Stimulated activated CD8-positive, alpha-beta memory T cell treated with anti-CD3 and anti-CD28 coated beads, Interleukin-15, amount 100 ng/mL, for 48 hours (primary cell): ENCODE data around the gene ABHD15.

Experiments
- DNase-seq, 2 donors: peaks; one replicate each; pipeline ENCODE4 v3.0.0-alpha.2; 2020; ENCODE audit warnings: low read depth in 2 of 2

Gene ABHD15

GRCh38 chr17:29583324-29584248 is 16.7 kb upstream of the ABHD15 start:
- no peak for DNase-seq

- no peak for DNase-seq
Measured at GRCh38 chr17:29582772-29583171, 15.9 kb upstream of the ABHD15 start.

GRCh38 chr17:29582254-29582765 is 15.5 kb upstream of the ABHD15 start:
- DNase-seq, result no peak

- no peak for DNase-seq
Measured at GRCh38 chr17:29581583-29582253, 14.9 kb upstream of the ABHD15 start.

GRCh38 chr17:29579866-29580771 is 13.3 kb upstream of the ABHD15 start:
- peak; percentile 80 to 81 for DNase-seq

- no peak for DNase-seq
Measured at GRCh38 chr17:29578626-29579485, 12.0 kb upstream of the ABHD15 start.

GRCh38 chr17:29577385-29578211 is 10.8 kb upstream of the ABHD15 start:
- DNase-seq, result no peak

GRCh38 chr17:29577001-29577370 is 10.1 kb upstream of the ABHD15 start:
- DNase-seq, result no peak

- DNase-seq, result no peak
Measured at GRCh38 chr17:29576214-29577000, 9.6 kb upstream of the ABHD15 start.

GRCh38 chr17:29575511-29576213 is 8.8 kb upstream of the ABHD15 start:
- DNase-seq, result no peak

- no peak for DNase-seq
Measured at GRCh38 chr17:29574732-29575510, 8.1 kb upstream of the ABHD15 start.

- DNase-seq, result no peak
Measured at GRCh38 chr17:29573871-29574731, 7.3 kb upstream of the ABHD15 start.

GRCh38 chr17:29573558-29573869 is 6.7 kb upstream of the ABHD15 start:
- DNase-seq, result no peak

GRCh38 chr17:29572691-29573557 is 6.1 kb upstream of the ABHD15 start:
- DNase-seq, result peak in 1 of 2 donors; percentile 61

- DNase-seq, result no peak
Measured at GRCh38 chr17:29571883-29572681, 5.2 kb upstream of the ABHD15 start.
